ENCODE measurements around the gene KCNQ4.

- TF ChIP-seq, protein P1, sequence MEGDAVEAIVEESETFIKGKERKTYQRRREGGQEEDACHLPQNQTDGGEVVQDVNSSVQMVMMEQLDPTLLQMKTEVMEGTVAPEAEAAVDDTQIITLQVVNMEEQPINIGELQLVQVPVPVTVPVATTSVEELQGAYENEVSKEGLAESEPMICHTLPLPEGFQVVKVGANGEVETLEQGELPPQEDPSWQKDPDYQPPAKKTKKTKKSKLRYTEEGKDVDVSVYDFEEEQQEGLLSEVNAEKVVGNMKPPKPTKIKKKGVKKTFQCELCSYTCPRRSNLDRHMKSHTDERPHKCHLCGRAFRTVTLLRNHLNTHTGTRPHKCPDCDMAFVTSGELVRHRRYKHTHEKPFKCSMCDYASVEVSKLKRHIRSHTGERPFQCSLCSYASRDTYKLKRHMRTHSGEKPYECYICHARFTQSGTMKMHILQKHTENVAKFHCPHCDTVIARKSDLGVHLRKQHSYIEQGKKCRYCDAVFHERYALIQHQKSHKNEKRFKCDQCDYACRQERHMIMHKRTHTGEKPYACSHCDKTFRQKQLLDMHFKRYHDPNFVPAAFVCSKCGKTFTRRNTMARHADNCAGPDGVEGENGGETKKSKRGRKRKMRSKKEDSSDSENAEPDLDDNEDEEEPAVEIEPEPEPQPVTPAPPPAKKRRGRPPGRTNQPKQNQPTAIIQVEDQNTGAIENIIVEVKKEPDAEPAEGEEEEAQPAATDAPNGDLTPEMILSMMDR (IDR thresholded peaks at IDR 0.05; ENCODE audit: control extremely low read depth in 1 of 3, insufficient read depth in 1 of 3, low read depth in 1 of 3, low read length in 3 of 3), result no peak
- TF ChIP-seq POLR2A (IDR thresholded peaks at IDR 0.05; ENCODE audit: control extremely low read depth in 1 of 2, low read depth in 2 of 2, low read length in 2 of 2), result no peak
Observed at GRCh38 chr1:40780678-40781607, 2.6 kb upstream of the KCNQ4 start.
